HepG2 (cell line): Measurements from ENCODE around the gene SIK3. TPM values are rescaled to one million over a fixed set of nuclear protein-coding genes. Genes with fewer than 3 reads are reported as not detected.

Experiments used
- ATAC-seq: fragments of 200-7000 bp; cut with Tn5 transposase; 3 replicates; pipeline ENCODE4 v1.9.1; 2020; ENCODE audit warnings: mild to moderate bottlenecking, moderate library complexity
- Bru-seq: library from RNA; stranded (reverse); fragments of 400-500 nt; gene quantifications from one replicate; lab custom pipeline; 2021; lab: Mats Ljungman, UMichigan
- BruChase-seq, 2 experiments: library from RNA; stranded (reverse); fragments of 400-500 nt; gene quantifications; one replicate each; lab custom pipeline; 2021; lab: Mats Ljungman, UMichigan
- BruUV-seq: library from RNA; stranded (reverse); fragments of 400-500 nt; replicated peaks from 2 replicates; lab custom pipeline; 2021; lab: Mats Ljungman, UMichigan
- CTCF ChIA-PET: fragments of 300-600 bp; formaldehyde crosslinking; extraction: SDS; loops from one replicate; lab custom pipeline; 2021; ENCODE audit warnings: low total read pairs, inconsistent platforms, low intra/inter-chr PET ratio; lab: Yijun Ruan, JAX
- POLR2A ChIA-PET: fragments of 350-600 bp; sonication (Branson Sonifier 250); formaldehyde crosslinking; loops from one replicate; lab custom pipeline; 2020; ENCODE audit warnings: antibody characterized with exemption, inconsistent platforms; lab: Yijun Ruan, JAX
- DNase-seq: peaks from one replicate; pipeline ENCODE4 v3.0.0-alpha.2; 2015; ENCODE audit warnings: low spot score
- FAIRE-seq: peaks from 3 replicates; lab custom pipeline; 2011; peaks lifted over from hg19 to GRCh38; lab: Jason Lieb, UNC
- H2AFZ ChIP-seq: one replicate; pipeline ENCODE4 v1.6.1; 2011; ENCODE audit warnings: low read length, inconsistent platforms
- H3K27ac ChIP-seq: fragments of 300-600 bp; 3 replicates; pipeline ENCODE4 v1.8.0; 2011; ENCODE audit warnings: mixed run types, mild to moderate bottlenecking, mixed read lengths, low read length, inconsistent platforms; ENCODE audit not compliant: insufficient read depth; ENCODE audit errors: extremely low read length
- H3K27me3 ChIP-seq, 2 experiments: fragments of 200-600 bp in 1 of 2; 2 replicates in 1 of 2; 3 replicates in 1 of 2; pipeline versions ENCODE4 v1.6.0 to v1.8.0; 2011; ENCODE audit warnings: low read length in 2 of 2, mild to moderate bottlenecking in 2 of 2, moderate library complexity in 2 of 2, inconsistent platforms in 1 of 2; ENCODE audit not compliant: insufficient read depth in 2 of 2, control insufficient read depth in 1 of 2
- H3K36me3 ChIP-seq, 2 experiments: fragments of 200-600 bp in 1 of 2; replicated peaks in 1 of 2; 2 replicates in 1 of 2; 3 replicates in 1 of 2; pipeline versions ENCODE4 v1.5.1 to v1.8.0; 2011; ENCODE audit warnings: low read length in 2 of 2, inconsistent platforms in 1 of 2; ENCODE audit not compliant: insufficient read depth in 2 of 2, control insufficient read depth in 1 of 2
- H3K4me1 ChIP-seq: 2 replicates; pipeline ENCODE4 v1.5.1; 2012; ENCODE audit warnings: low read length, inconsistent platforms; ENCODE audit not compliant: insufficient read depth
- H3K4me2 ChIP-seq: 2 replicates; pipeline ENCODE4 v1.6.0; 2011; ENCODE audit warnings: low read depth, low read length, inconsistent platforms
- H3K4me3 ChIP-seq, 3 experiments: fragments of 200-600 bp in 1 of 3; sonication (generic), shearing (Covaris generic) in 1 of 3; replicated peaks in 1 of 3; 2 replicates each; pipeline ENCODE4 v1.5.1; 2011 to 2016; ENCODE audit warnings: low read length in 3 of 3, inconsistent platforms in 2 of 3, low read depth in 2 of 3, mild to moderate bottlenecking in 2 of 3, control low read depth in 1 of 3, mixed read lengths in 1 of 3; ENCODE audit not compliant: insufficient read depth in 1 of 3
- H3K79me2 ChIP-seq: one replicate; pipeline ENCODE4 v1.6.1; 2011; ENCODE audit warnings: low read length, inconsistent platforms; ENCODE audit not compliant: insufficient read depth
- H3K9ac ChIP-seq: 2 replicates; pipeline ENCODE4 v1.6.0; 2011; ENCODE audit warnings: mild to moderate bottlenecking, low read depth, low read length, inconsistent platforms; ENCODE audit not compliant: insufficient read depth
- H3K9me3 ChIP-seq: 2 replicates; pipeline ENCODE4 v1.5.1; 2012; ENCODE audit warnings: mild to moderate bottlenecking, low read length
- H4K20me1 ChIP-seq: 2 replicates; pipeline ENCODE4 v1.6.0; 2011; ENCODE audit warnings: inconsistent platforms, mild to moderate bottlenecking, low read length, moderate library complexity; ENCODE audit not compliant: insufficient read depth
- BHLHE40 ChIP-seq: IDR thresholded peaks from 2 replicates; pipeline ENCODE4 v1.6.1; 2011; ENCODE audit warnings: low read length, improper control_type of control experiment
- GFI1 ChIP-seq: sonication (generic); formaldehyde crosslinking; IDR thresholded peaks from 2 replicates; pipeline ENCODE4 v1.5.0; 2020; ENCODE audit warnings: missing genetic modification reagents, mild to moderate bottlenecking, borderline replicate concordance
- JUNB ChIP-seq: sonication (generic); formaldehyde crosslinking; IDR thresholded peaks from 2 replicates; pipeline ENCODE4 v1.8.0; 2022; ENCODE audit warnings: missing genetic modification reagents, mild to moderate bottlenecking, borderline replicate concordance
- NR2F1 ChIP-seq, 2 experiments: fragments of 450-650 bp in 1 of 2; formaldehyde crosslinking in 1 of 2; IDR thresholded peaks; 2 replicates each; pipeline versions ENCODE4 v1.5.0 to v1.6.1; 2016 to 2020; ENCODE audit warnings: mild to moderate bottlenecking in 1 of 2, missing compliant biosample characterization in 1 of 2, missing genetic modification reagents in 1 of 2, moderate library complexity in 1 of 2
- ZEB1 ChIP-seq: IDR thresholded peaks from 2 replicates; pipeline ENCODE4 v1.6.1; 2012; ENCODE audit warnings: mild to moderate bottlenecking, low read depth, inconsistent platforms; ENCODE audit not compliant: insufficient replicate concordance
- ZNF761 ChIP-seq: sonication (generic); formaldehyde crosslinking; conservative IDR thresholded peaks from 2 replicates; pipeline ENCODE4 v1.4.0; 2020; ENCODE audit warnings: mild to moderate bottlenecking, missing genetic modification reagents
- ZNF841 ChIP-seq: sonication (generic); formaldehyde crosslinking; IDR thresholded peaks from 2 replicates; pipeline ENCODE4 v1.8.1; 2023; ENCODE audit warnings: missing genetic modification reagents, borderline replicate concordance
- WGBS: methylation state at CpG from one replicate; pipeline ENCODE4 v1.1.6; 2017; ENCODE audit warnings: low lambda C conversion rate; 5-methylcytosine and 5-hydroxymethylcytosine counted together
- in situ Hi-C: cut with HindIII; loops from 2 replicates; pipeline ENCODE4 v1.10.0; 2017; ENCODE audit warnings: low pct_unique_long_range_greater_than_20kb; ENCODE audit not compliant: extremely low pct_ligation_motif_present
- intact Hi-C: fragments of 100-400 bp; cut with micrococcal nuclease; formaldehyde crosslinking; loops from one replicate; pipeline ENCODE4 v1.10.0; 2022; ENCODE audit not compliant: unreplicated experiment
- long read RNA-seq, 2 experiments: library from RNA in 1 of 2; library from polyadenylated mRNA in 1 of 2; stranded (forward) in 1 of 2; unstranded in 1 of 2; transcript quantifications; one replicate each; pipeline ENCODE4 v2.0.0, GENCODE V29; 2019 to 2022
- polyA minus RNA-seq, 3 experiments: library from RNA; depleted of rRNA, polyadenylated mRNA; stranded (reverse); fragments of >200 nt; gene quantifications; 2 replicates each; pipeline ENCODE4 v1.2.3, GENCODE V29; 2011; ENCODE audit warnings: low replicate concordance in 1 of 3
- polyA plus RNA-seq, 8 experiments: library from polyadenylated mRNA; depleted of rRNA in 3 of 8; stranded (reverse) in 7 of 8; unstranded in 1 of 8; fragments of >200 nt; fragmentation: Illumina TruSeq in 4 of 8; extraction: Trizol in 4 of 8; gene quantifications; 2 replicates each; pipeline versions ENCODE4 v1.2.1 to v1.2.3, GENCODE V29; 2011 to 2016; ENCODE audit warnings: low read depth in 4 of 8, missing spikeins in 1 of 8, mixed read lengths in 1 of 8; ENCODE audit not compliant: insufficient read depth in 1 of 8
- total RNA-seq, 5 experiments: library from RNA; depleted of rRNA; stranded (reverse); fragments of >200 nt; fragmentation: Illumina TruSeq; extraction: Trizol; gene quantifications; 2 replicates each; pipeline ENCODE4 v1.2.3, GENCODE V29; 2016; ENCODE audit warnings: low read depth in 1 of 5
- TF ChIP-seq, protein P1 (sequence below): IDR thresholded peaks from 2 replicates; pipeline ENCODE4 v1.4.0; 2020; ENCODE audit warnings: mild to moderate bottlenecking, missing genetic modification reagents

Gene SIK3
- total RNA-seq (2016; rRNA removed; fragmentation: Illumina TruSeq; extraction: Trizol): 9.8 and 11.3 TPM in 2 replicates
- total RNA-seq (2016; cell fraction: cytosol; rRNA removed; fragmentation: Illumina TruSeq; extraction: Trizol; ENCODE audit: low read depth): 6.0 and 6.1 TPM in 2 replicates
- total RNA-seq (2016; cell fraction: insoluble cytoplasmic fraction; rRNA removed; fragmentation: Illumina TruSeq; extraction: Trizol): 9.5 and 11.9 TPM in 2 replicates
- total RNA-seq (2016; cell fraction: membrane; rRNA removed; fragmentation: Illumina TruSeq; extraction: Trizol): 9.6 and 12.4 TPM in 2 replicates
- total RNA-seq (2016; cell fraction: nucleus; rRNA removed; fragmentation: Illumina TruSeq; extraction: Trizol): 23.0 and 23.2 TPM in 2 replicates
- polyA plus RNA-seq (2011; rRNA removed): 5.7 and 8.0 TPM in 2 replicates
- polyA plus RNA-seq (2011; cell fraction: cytosol; rRNA removed): 4.5 and 4.9 TPM in 2 replicates
- polyA plus RNA-seq (2011; cell fraction: nucleus; rRNA removed): 27.4 and 30.5 TPM in 2 replicates
- polyA plus RNA-seq (2012): 16.2 and 16.5 TPM in 2 replicates
- 2.3 and 2.6 TPM in 2 replicates for polyA plus RNA-seq (2016; cell fraction: cytosol; fragmentation: Illumina TruSeq; extraction: Trizol; ENCODE audit: low read depth)
- 8.4 and 11.2 TPM in 2 replicates for polyA plus RNA-seq (2016; cell fraction: insoluble cytoplasmic fraction; fragmentation: Illumina TruSeq; extraction: Trizol; ENCODE audit: low read depth)
- 4.2 and 5.0 TPM in 2 replicates for polyA plus RNA-seq (2016; cell fraction: membrane; fragmentation: Illumina TruSeq; extraction: Trizol; ENCODE audit: low read depth)
- 23.6 and 25.1 TPM in 2 replicates for polyA plus RNA-seq (2016; cell fraction: nucleus; fragmentation: Illumina TruSeq; extraction: Trizol; ENCODE audit: insufficient read depth, low read depth)
- 13.9 and 17.8 TPM in 2 replicates for polyA minus RNA-seq (2011; rRNA and poly(A)+ RNA removed; ENCODE audit: low replicate concordance)
- polyA minus RNA-seq (2011; cell fraction: cytosol; rRNA and poly(A)+ RNA removed): 5.2 and 6.9 TPM in 2 replicates
- 37.6 and 53.8 TPM in 2 replicates for polyA minus RNA-seq (2011; cell fraction: nucleus; rRNA and poly(A)+ RNA removed)
- percentile 82 among the genes with signal in this experiment for Bru-seq, nascent RNA
- percentile 79 among the genes with signal in this experiment for BruChase-seq, experiment 1, labeled RNA remaining after a 6-hour chase
- percentile 79 among the genes with signal in this experiment for BruChase-seq, experiment 2, labeled RNA remaining after a 2-hour chase
- long read RNA-seq, experiment 1, partial matches to known transcripts: 0 of 1 reads
- long read RNA-seq, experiment 1, other reads (novel, unspliced or antisense): 1 of 1 reads
- long read RNA-seq, experiment 2, partial matches to known transcripts: 5 of 12 reads
- long read RNA-seq, experiment 2, other reads (novel, unspliced or antisense): 7 of 12 reads

GRCh38 chr11:117098269-117099232 is at the start of gene SIK3:
Gene SIK3, minus strand, starts transcription at chr11:117098428. Its CDS starts 13 bp downstream, at chr11:117098415.
- H3K4me3 ChIP-seq: peak within 1 kb of the TSS; percentile 79 to 89 (median 87)
- ChIA-PET POLR2A (interaction anchor here (0.6 to 5.8 kb wide), 13 partner anchors 8 to 310 kb away, joined by 3 to 69 read pairs (median 4); partner anchors contain the start of genes APOA1, APOC3 and PAFAH1B2), CTCF (no interaction called here)
- H3K9ac ChIP-seq: peak within 1 kb of the TSS; percentile 88
- DNase-seq (peak; percentile 65), FAIRE-seq (no peak), ATAC-seq (peak; percentile 66)
- H4K20me1 ChIP-seq: peaks cover 27% of the 10 kb centered on the region
- H3K79me2 ChIP-seq: peaks cover 43% of the 10 kb centered on the region
- no peaks in the 10 kb centered on the region for H3K9me3 ChIP-seq
- peaks cover 53% of the 10 kb centered on the region for H3K4me1 ChIP-seq
- H3K4me2 ChIP-seq: peak within 1 kb of the TSS; percentile 100
- TSS peak; percentile 96 for BruUV-seq
- WGBS: 2% methylated on average over 14 of the region's 78 CpGs
- H3K27me3 ChIP-seq: no peaks in the 10 kb centered on the region; a peak in 1 of 5 replicates
- intact Hi-C loops: loop anchor here (5.0 kb wide), 1 partner anchor 76 kb away; no protein-coding TSS in a partner anchor
- H3K36me3 ChIP-seq: no peaks in the 10 kb centered on the region
- peak within 1 kb of the TSS; percentile 76 for H2AFZ ChIP-seq
- H3K27ac ChIP-seq: peak within 1 kb of the TSS; percentile 80
- in situ Hi-C loops: loop anchor here (5.0 to 10.0 kb wide), 2 partner anchors 216 to 304 kb away; partner anchors contain the start of gene APOA5
- TF ChIP-seq BHLHE40: peak; percentile 97
- TF ChIP-seq ZNF761 (CRISPR knock-in tag): 0 out of 2 replicates have a peak, but pooled peaks have one; percentile 52
- TF ChIP-seq ZEB1: no peak
- peak; percentile 25 to 77; a peak in 2 of 4 replicates for TF ChIP-seq NR2F1 (CRISPR knock-in tag; IDR thresholded peaks at IDR 0.05)
- TF ChIP-seq ZNF841 (CRISPR knock-in tag): no peak
- no peak for TF ChIP-seq JUNB (CRISPR knock-in tag)
- TF ChIP-seq, protein P1, sequence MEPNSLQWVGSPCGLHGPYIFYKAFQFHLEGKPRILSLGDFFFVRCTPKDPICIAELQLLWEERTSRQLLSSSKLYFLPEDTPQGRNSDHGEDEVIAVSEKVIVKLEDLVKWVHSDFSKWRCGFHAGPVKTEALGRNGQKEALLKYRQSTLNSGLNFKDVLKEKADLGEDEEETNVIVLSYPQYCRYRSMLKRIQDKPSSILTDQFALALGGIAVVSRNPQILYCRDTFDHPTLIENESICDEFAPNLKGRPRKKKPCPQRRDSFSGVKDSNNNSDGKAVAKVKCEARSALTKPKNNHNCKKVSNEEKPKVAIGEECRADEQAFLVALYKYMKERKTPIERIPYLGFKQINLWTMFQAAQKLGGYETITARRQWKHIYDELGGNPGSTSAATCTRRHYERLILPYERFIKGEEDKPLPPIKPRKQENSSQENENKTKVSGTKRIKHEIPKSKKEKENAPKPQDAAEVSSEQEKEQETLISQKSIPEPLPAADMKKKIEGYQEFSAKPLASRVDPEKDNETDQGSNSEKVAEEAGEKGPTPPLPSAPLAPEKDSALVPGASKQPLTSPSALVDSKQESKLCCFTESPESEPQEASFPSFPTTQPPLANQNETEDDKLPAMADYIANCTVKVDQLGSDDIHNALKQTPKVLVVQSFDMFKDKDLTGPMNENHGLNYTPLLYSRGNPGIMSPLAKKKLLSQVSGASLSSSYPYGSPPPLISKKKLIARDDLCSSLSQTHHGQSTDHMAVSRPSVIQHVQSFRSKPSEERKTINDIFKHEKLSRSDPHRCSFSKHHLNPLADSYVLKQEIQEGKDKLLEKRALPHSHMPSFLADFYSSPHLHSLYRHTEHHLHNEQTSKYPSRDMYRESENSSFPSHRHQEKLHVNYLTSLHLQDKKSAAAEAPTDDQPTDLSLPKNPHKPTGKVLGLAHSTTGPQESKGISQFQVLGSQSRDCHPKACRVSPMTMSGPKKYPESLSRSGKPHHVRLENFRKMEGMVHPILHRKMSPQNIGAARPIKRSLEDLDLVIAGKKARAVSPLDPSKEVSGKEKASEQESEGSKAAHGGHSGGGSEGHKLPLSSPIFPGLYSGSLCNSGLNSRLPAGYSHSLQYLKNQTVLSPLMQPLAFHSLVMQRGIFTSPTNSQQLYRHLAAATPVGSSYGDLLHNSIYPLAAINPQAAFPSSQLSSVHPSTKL (CRISPR knock-in tag): peak; percentile 12; the same call in 1 of the 2 replicates
- peak; percentile 49; the same call in 1 of the 2 replicates for TF ChIP-seq GFI1 (CRISPR knock-in tag)
